Activated CD8-positive, alpha-beta memory T cell treated with anti-CD3 and anti-CD28 coated beads, Interleukin-2, amount 50 U/mL, for 1 hour (primary cell): Measurements from ENCODE around the gene TNS2.

Source experiments
- DNase-seq: peaks from one replicate; pipeline ENCODE4 v3.0.0-alpha.2; 2020; ENCODE audit errors: extremely low read depth

TNS2 gene

GRCh38 chr12:53042607-53043454 lies 7.0 kb upstream of the TNS2 start:
- no peak for DNase-seq

DNA sequence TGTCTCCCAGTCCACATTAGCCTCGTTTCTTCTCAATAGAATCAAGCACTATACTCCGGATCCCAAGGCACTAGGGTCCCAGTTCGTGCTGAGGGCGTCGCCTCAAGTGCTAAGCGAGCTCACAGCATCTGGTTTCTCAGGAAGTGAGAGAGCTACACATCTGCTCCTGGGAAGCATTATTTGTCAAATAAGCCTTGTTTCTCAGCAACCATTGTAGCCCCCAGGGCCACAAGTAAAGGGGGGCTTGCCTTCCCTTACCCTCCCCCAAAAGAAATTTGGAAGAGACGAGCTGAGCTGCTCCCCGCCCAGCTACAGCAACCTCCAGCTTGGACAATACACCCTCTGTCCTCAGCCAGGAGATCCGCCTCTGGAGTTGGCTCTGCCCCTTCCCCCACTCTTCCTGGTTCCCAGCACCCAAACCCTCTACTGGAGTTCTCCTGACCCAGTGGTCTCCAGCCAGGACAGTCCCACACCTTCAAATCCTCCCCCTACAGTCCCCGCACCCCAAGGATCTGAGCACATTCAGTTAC lies 5.7 kb upstream of the TNS2 start:
- DNase-seq: no peak

DNA sequence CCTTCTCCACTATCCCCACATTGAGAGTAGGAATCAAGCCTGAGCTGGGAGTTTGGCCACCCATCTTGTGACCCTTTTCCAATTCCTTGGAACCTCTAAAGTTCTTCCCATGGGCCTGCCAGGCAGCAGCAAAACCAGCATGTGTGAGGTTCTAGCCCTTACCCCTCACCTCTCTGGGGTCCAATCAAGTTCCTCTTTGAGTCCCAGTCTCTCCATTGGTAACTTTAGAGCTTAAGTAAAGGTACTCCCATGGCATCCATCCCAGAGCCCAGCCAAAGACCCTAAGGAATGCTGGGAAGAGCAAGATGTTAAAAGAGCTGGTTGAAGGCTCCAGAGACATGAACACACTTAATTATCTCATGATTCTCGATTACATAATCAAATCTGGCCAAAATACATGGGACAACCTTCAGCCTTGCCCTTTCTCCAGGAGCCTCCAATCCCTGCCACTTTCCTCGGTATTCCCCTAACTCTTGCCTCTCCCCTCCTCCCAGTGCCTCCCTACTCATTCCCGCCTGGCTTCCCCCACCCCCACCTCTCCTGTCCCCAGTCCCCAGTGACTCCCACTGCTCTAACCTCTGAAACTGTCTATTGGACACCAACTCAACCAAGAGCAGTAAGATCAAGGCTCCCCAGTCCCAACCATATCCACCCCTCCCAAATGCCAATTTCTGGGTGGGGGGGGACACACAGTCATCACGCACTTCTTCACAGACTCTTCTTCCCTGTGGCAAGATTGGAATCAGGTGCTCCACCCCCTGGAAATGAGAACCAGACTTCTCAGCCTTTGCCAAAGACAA lies 4.8 kb upstream of the TNS2 start:
- DNase-seq: no peak

GRCh38 chr12:53045696-53046045 lies 4.2 kb upstream of the TNS2 start:
- no peak for DNase-seq

DNA sequence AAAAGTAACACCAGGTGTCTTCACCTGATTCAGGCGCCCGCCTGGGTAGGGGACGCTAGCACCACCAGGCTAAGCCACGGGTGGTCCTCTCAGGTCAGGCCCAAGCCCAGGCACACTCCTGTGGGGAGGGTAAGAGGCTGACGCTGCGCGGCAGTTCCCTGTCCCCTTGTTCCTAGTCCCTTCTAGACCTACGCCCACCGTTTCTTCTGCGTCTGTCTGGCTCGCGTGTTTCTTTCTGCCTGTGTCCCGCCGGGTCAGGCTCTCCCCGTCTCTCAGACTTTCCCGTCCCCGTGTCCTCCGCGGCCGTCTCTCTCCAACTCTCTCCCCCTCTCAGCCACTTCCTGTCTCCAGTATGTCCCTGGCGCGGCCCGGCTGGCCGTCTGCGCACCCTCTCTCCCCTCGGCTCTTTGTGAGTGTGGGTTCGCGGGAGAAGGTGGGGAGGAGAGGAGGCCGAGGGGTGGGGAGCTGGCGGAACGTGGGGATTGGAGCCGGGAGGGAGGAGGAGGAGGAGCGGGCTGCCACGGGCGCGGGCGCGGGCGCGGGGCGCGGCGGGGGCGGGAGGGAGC lies 3.1 kb upstream of the TNS2 start:
- DNase-seq: no peak

DNA sequence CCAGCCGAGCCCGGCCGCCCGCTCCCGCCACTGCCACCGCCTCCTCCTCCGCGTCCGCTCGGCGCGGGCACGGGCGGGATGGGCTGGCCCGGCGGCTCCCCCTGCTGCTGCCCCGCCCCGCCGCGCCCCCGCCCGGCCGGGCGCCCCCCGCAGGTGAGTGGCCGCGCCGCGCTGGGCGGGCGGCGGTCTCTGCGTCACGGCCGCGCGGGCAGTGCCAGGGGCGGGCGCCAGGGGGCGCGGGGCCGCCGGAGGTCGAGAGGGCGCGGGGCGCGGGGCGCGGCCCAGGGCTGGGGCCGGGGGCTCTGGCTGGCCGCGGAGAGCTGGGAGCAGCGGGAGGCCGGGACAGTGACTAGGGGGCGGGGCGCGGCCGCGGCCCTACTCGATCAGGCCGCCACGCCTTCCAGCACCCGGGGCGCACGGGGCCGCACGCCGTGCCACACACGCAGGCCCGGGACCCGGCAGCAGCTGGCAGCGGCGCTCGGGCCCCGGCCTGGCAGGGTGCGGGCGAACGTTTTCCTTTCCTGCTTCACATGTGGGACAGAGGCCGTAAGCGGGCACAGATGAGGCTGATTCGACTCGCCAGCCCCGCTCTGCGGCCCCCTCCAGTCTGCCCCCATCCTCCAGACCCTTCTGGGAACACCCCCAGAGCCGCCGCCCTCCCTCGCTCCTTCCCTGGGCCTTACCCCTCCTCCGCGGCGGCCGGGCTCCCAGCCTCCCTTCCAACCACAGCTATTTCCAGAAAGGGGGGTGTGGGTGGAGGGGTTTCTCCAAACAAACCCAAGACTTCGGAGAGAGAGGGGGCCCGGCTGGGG lies 2.4 kb upstream of the TNS2 start:
- no peak for DNase-seq

GRCh38 chr12:53048033-53048779 lies 1.7 kb upstream of the TNS2 start:
- no peak for DNase-seq

- DNase-seq: no peak
Measured at GRCh38 chr12:53048780-53049401, 974 bp upstream of the TNS2 start.

GRCh38 chr12:53050426-53051057 lies 677 bp downstream of the TNS2 start:
- no peak for DNase-seq

DNA sequence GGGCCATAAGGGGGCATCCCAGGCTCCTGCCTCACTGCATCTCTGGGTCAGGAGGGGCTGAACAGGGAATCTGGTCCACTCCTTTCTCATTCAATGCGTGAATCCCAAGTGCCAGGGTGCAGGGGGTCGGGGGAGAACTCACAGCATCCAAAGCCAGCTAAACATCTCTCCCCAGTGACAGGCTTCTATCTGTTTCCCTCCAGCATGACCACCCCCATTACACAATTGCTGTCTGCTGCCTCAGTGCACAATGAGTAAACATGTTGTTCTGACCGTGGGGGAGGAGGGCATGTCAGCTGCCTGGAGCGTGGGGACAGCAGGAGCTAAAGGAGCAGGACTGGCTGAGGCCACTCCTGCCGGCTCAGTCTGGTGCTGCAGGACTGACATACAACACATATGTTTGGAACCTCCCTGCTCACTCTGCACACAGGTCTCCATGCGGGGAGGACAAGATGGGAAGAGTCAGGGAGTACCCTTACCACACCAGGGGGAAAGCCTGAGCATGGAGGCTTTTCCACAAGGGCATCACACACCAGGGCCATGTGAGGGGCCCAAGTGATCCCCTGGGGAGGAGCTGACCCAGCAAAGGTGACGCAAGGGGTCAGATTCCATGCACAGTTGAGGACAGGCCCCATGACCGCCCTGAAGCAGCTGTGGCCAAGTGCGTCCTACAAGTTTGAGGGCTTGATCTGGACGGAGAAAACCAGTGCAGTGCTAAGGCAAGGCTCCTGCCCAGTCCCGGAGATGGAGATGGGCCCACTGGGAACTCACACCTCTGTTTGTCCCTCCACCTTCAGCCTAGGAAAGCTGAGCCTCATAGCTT lies 1.4 kb downstream of the TNS2 start:
- no peak for DNase-seq

DNA sequence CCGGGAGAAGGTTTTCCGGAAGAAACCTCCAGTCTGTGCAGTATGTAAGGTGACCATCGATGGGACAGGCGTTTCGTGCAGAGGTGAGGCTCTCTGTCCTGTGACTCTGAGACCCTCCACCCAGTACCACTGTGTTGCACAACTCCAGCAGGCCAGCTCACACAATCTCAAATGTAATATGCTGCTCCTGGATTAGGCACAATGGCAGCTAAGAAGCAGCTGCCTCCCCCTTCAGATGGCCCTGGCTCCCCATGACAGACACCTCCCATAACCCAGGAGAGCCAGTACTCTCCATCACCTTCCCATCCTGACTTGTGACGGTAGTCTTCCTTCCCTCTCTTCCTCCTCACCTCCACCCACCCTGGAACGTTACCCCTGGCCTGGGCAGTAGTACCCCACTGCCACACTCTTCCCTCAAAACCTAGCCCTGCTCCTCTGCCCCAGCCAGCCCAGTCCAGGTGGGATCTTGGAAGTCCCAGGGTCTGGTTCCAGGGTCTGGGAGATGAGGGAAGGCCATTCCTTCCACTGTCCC lies 2.1 kb downstream of the TNS2 start:
- DNase-seq: no peak

GRCh38 chr12:53052419-53053217 lies 2.8 kb downstream of the TNS2 start:
- DNase-seq: no peak

GRCh38 chr12:53053218-53054111 lies 3.6 kb downstream of the TNS2 start:
- no peak for DNase-seq

DNA sequence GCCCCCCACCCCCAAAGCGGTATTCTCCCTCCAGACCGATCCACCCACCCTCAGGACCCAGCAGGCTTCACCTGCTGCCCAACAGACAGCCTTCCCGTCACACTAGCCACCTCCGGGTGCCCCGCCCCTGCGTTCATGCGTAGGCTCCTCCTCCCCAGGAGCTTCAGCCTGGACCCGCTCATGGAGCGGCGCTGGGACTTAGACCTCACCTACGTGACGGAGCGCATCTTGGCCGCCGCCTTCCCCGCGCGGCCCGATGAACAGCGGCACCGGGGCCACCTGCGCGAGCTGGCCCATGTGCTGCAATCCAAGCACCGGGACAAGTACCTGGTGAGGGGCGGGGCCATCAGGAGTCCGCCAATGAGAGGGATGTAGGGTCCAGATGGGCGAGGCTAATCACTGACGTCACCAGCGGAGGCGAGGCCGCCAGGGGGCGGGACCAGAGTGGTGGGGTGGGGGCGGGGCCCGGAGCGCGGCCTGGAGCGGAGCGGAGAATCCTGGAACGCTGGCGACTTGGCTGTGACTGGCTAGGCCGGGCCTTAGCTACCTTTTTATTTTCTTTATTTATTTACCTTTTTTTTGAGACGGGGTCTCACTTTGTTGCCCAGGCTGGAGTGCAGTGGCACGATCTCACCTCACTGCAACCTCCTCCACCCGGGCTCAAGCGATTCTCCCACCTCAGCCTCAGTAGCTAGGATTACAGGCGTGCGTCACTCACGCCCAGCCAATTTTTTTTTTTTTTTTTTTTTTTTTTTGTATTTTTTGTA lies 4.4 kb downstream of the TNS2 start:
- peak; percentile 82 for DNase-seq

DNA sequence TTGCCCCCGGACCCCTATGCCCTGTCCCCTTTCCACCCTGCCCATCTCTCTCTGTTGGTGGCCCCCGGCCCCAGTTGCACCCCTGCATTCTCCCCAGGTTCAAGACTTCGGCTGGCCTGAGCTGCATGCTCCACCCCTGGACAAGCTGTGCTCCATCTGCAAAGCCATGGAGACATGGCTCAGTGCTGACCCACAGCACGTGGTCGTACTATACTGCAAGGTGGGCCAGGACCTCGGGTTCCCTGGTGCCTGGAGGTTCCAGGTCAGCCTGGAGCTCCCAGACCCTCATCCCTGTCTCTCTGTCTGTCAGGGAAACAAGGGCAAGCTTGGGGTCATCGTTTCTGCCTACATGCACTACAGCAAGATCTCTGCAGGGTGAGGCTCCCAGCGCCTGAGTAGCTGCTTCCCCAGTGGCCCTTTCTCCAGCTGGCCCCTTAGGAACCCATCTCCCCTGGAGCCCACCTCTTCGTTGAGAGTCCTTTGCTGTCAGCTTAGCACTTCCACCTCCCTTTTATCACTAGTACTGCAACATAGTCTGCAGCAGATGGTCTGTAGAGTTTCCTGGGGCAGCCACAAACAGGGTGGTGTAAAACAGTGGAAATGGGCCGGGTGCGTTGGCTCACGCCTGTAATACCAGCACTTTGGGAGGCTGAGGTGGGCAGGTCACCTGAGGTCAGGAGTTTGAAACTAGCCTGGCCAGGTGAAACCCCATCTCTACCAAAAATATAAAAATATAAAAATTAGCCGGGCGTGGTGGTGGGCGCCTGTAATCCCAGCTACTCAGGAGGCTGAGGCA lies 5.8 kb downstream of the TNS2 start:
- DNase-seq: no peak
